ENCODE measurements around the gene ZMYND10. TPM values are rescaled to one million over a fixed set of nuclear protein-coding genes. Genes with fewer than 3 reads are reported as not detected.
A peak's percentile ranks its signal among the peaks of the same experiment; 100 is the strongest.

Gene ZMYND10
- total RNA-seq, 1 experiment from 2014 or later: 0.74 TPM

GRCh38 chr3:50350213-50350526 is 4.6 kb upstream of the ZMYND10 start (continued):
- TF ChIP-seq RORB (CRISPR knock-in tag; IDR thresholded peaks at IDR 0.05) (no peak), ZNF281 (CRISPR knock-in tag; IDR thresholded peaks at IDR 0.05) (no peak), ETV6 (CRISPR knock-in tag; IDR thresholded peaks at IDR 0.05) (no peak), GABPB1 (CRISPR knock-in tag; IDR thresholded peaks at IDR 0.05) (no peak), ZNF425 (CRISPR knock-in tag; conservative IDR thresholded peaks at IDR 0.05) (no peak), NR3C1 (CRISPR knock-in tag; conservative IDR thresholded peaks at IDR 0.05; ENCODE audit: low read depth) (no peak), NFATC4 (CRISPR knock-in tag; IDR thresholded peaks at IDR 0.05) (no peak), ZNF121 (CRISPR knock-in tag; IDR thresholded peaks at IDR 0.05) (no peak)

GRCh38 chr3:50347187-50347813 is 1.8 kb upstream of the ZMYND10 start:
- no peak for ATAC-seq
- H3K4me3 Mint-ChIP-seq: no peak overlapping the region

GRCh38 chr3:50345008-50345407 is 524 bp downstream of the ZMYND10 start:
- H3K4me1 Mint-ChIP-seq: peaks cover 9% of the 10 kb centered on the region
- ChIA-PET CTCF (interaction anchor here (0.6 to 2.0 kb wide), 9 partner anchors 12 to 265 kb away, joined by 3 to 8 read pairs (median 4); partner anchors contain the start of gene HYAL2), POLR2A (interaction anchor here (0.8 to 0.9 kb wide), 2 partner anchors 8 to 53 kb away, joined by 3 read pairs; partner anchors contain the start of gene IFRD2)
- H3K9me3 Mint-ChIP-seq: no peaks in the 10 kb centered on the region
- ATAC-seq: no peak
- H3K36me3 Mint-ChIP-seq: peaks cover 7% of the 10 kb centered on the region; the same call in 1 of the 2 replicates
- H3K27me3 Mint-ChIP-seq (ENCODE audit: low read depth): peaks cover 66% of the 10 kb centered on the region
- peak overlapping the region; percentile 75 for H3K4me3 Mint-ChIP-seq
- H3K27ac Mint-ChIP-seq: no peak overlapping the region
- DNase-seq (ENCODE audit: low spot score): no peak
- no peak for TF ChIP-seq SP1 (CRISPR knock-in tag; conservative IDR thresholded peaks at IDR 0.05)
- no peak for TF ChIP-seq ZNF317 (CRISPR knock-in tag; IDR thresholded peaks at IDR 0.05; ENCODE audit: borderline replicate concordance, low read depth)
- no peak for TF ChIP-seq CBFB (CRISPR knock-in tag; IDR thresholded peaks at IDR 0.05; ENCODE audit: low read depth)
- no peak for TF ChIP-seq ZNF219 (CRISPR knock-in tag; IDR thresholded peaks at IDR 0.05; ENCODE audit: borderline replicate concordance)
- no peak for TF ChIP-seq SOX15 (CRISPR knock-in tag; IDR thresholded peaks at IDR 0.05)
- no peak for TF ChIP-seq ZNF512 (CRISPR knock-in tag; IDR thresholded peaks at IDR 0.05; ENCODE audit: borderline replicate concordance)
- no peak for TF ChIP-seq ZNF263 (CRISPR knock-in tag; IDR thresholded peaks at IDR 0.05; ENCODE audit: low read depth)
- TF ChIP-seq ETV6 (CRISPR knock-in tag; IDR thresholded peaks at IDR 0.05): no peak
- no peak for TF ChIP-seq MAX (CRISPR knock-in tag; IDR thresholded peaks at IDR 0.05)
- no peak for TF ChIP-seq ZNF671 (CRISPR knock-in tag; IDR thresholded peaks at IDR 0.05)
- no peak for TF ChIP-seq USF2 (CRISPR knock-in tag; IDR thresholded peaks at IDR 0.05)
- no peak for TF ChIP-seq JUN (CRISPR knock-in tag; IDR thresholded peaks at IDR 0.05)
- TF ChIP-seq NFATC4 (CRISPR knock-in tag; IDR thresholded peaks at IDR 0.05): no peak

More at GRCh38 chr3:50347187-50347813, 1.8 kb upstream of the ZMYND10 start:
- no peak for TF ChIP-seq TEAD4 (CRISPR knock-in tag; IDR thresholded peaks at IDR 0.05)
- peak; percentile 57 for TF ChIP-seq CTCF (IDR thresholded peaks at IDR 0.05)
- Mint-ChIP-seq H3K4me1 (peaks cover 18% of the 10 kb centered on the region), H3K27me3 (ENCODE audit: low read depth) (peaks cover 45% of the 10 kb centered on the region), H3K36me3 (peaks cover 7% of the 10 kb centered on the region; the same call in 1 of the 2 replicates), H3K9me3 (no peaks in the 10 kb centered on the region), H3K27ac (no peak overlapping the region; the same call in 1 of the 2 replicates)
- ChIA-PET POLR2A (interaction anchor here (0.6 to 0.7 kb wide), 3 partner anchors 168 to 238 kb away, joined by 4 to 5 read pairs (median 4); no protein-coding TSS in a partner anchor), CTCF (interaction anchor here (0.6 to 4.2 kb wide), 36 partner anchors 8 to 1884 kb away, joined by 3 to 21 read pairs (median 4); partner anchors contain the start of genes C3orf18, HEMK1, HYAL3 and NAA80)
- peak; percentile 68 for DNase-seq (ENCODE audit: low spot score)

Data from WTC11 (cell line).